HepG2 (cell line): ENCODE measurements around the gene MMP24OS. TPM values are rescaled to one million over a fixed set of nuclear protein-coding genes. Genes with fewer than 3 reads are reported as not detected.

Experiments
- EED ChIP-seq: sonication (generic); formaldehyde crosslinking; IDR thresholded peaks from 2 replicates; pipeline ENCODE4 v1.5.0; 2020; ENCODE audit warnings: mild to moderate bottlenecking, missing genetic modification reagents
- ERF ChIP-seq: IDR thresholded peaks from 2 replicates; pipeline ENCODE4 v1.6.1; 2018; ENCODE audit warnings: missing biosample characterization, missing genetic modification reagents
- GMEB1 ChIP-seq: sonication (generic); formaldehyde crosslinking; IDR thresholded peaks from 2 replicates; pipeline ENCODE4 v1.5.1; 2020; ENCODE audit warnings: missing genetic modification reagents, mild to moderate bottlenecking, borderline replicate concordance
- HDAC2 ChIP-seq: sonication (generic); formaldehyde crosslinking; IDR thresholded peaks from 2 replicates; pipeline ENCODE4 v1.4.0; 2020; ENCODE audit warnings: missing genetic modification reagents
- HOXA5 ChIP-seq: sonication (generic); formaldehyde crosslinking; IDR thresholded peaks from 2 replicates; pipeline ENCODE4 v1.4.0; 2020; ENCODE audit warnings: missing genetic modification reagents
- HOXD1 ChIP-seq: sonication (generic); formaldehyde crosslinking; IDR thresholded peaks from 2 replicates; pipeline ENCODE4 v1.5.0; 2020; ENCODE audit warnings: missing genetic modification reagents
- KDM4B ChIP-seq: sonication (generic); formaldehyde crosslinking; IDR thresholded peaks from 2 replicates; pipeline ENCODE4 v1.4.0; 2020; ENCODE audit warnings: missing genetic modification reagents
- MIER2 ChIP-seq: IDR thresholded peaks from 2 replicates; pipeline ENCODE4 v1.6.1; 2016; ENCODE audit warnings: missing biosample characterization, missing genetic modification reagents
- NCOR1 ChIP-seq: fragments of 200-600 bp; sonication (generic); IDR thresholded peaks from 2 replicates; pipeline ENCODE4 v1.7.0; 2017; ENCODE audit warnings: antibody characterized with exemption, low read length, borderline replicate concordance
- PAWR ChIP-seq: sonication (generic); formaldehyde crosslinking; IDR thresholded peaks from 2 replicates; pipeline ENCODE4 v1.4.0; 2020; ENCODE audit warnings: missing genetic modification reagents, mild to moderate bottlenecking, borderline replicate concordance
- PRMT3 ChIP-seq: sonication (generic); formaldehyde crosslinking; IDR thresholded peaks from 2 replicates; pipeline ENCODE4 v1.8.1; 2022; ENCODE audit warnings: low read depth, mild to moderate bottlenecking, moderate library complexity, missing genetic modification reagents, borderline replicate concordance
- RAD21 ChIP-seq: fragments of 450-650 bp; formaldehyde crosslinking; IDR thresholded peaks from 2 replicates; pipeline ENCODE4 v1.5.0; 2020; ENCODE audit warnings: mild to moderate bottlenecking
- SETDB1 ChIP-seq: sonication (generic); formaldehyde crosslinking; IDR thresholded peaks from 2 replicates; pipeline ENCODE4 v1.5.1; 2020; ENCODE audit warnings: missing genetic modification reagents, mild to moderate bottlenecking, borderline replicate concordance
- SPEN ChIP-seq: sonication (generic); formaldehyde crosslinking; IDR thresholded peaks from 2 replicates; pipeline ENCODE4 v1.5.1; 2020; ENCODE audit warnings: low read depth, mild to moderate bottlenecking, missing genetic modification reagents
- SRY ChIP-seq: sonication (generic); formaldehyde crosslinking; IDR thresholded peaks from 2 replicates; pipeline ENCODE4 v1.8.0; 2022; ENCODE audit warnings: mild to moderate bottlenecking, missing genetic modification reagents
- TARDBP ChIP-seq: sonication (generic); formaldehyde crosslinking; IDR thresholded peaks from 2 replicates; pipeline ENCODE4 v1.8.0; 2022; ENCODE audit warnings: mild to moderate bottlenecking, missing genetic modification reagents
- WIZ ChIP-seq: sonication (generic); formaldehyde crosslinking; IDR thresholded peaks from 2 replicates; pipeline ENCODE4 v1.5.1; 2020; ENCODE audit warnings: mild to moderate bottlenecking, missing genetic modification reagents
- ZGPAT ChIP-seq: IDR thresholded peaks from 2 replicates; pipeline ENCODE4 v1.6.1; 2016; ENCODE audit warnings: mild to moderate bottlenecking
- ZMYM2 ChIP-seq: sonication (generic); formaldehyde crosslinking; IDR thresholded peaks from 2 replicates; pipeline ENCODE4 v1.8.0; 2022; ENCODE audit warnings: mild to moderate bottlenecking, missing genetic modification reagents
- ZNF484 ChIP-seq: sonication (generic); formaldehyde crosslinking; IDR thresholded peaks from 2 replicates; pipeline ENCODE4 v1.5.1; 2020; ENCODE audit warnings: mild to moderate bottlenecking, low read depth, missing genetic modification reagents, borderline replicate concordance
- ZNF530 ChIP-seq: sonication (generic); formaldehyde crosslinking; IDR thresholded peaks from 2 replicates; pipeline ENCODE4 v1.5.0; 2020; ENCODE audit warnings: low read depth, mild to moderate bottlenecking, missing genetic modification reagents
- ZNF543 ChIP-seq: sonication (generic); formaldehyde crosslinking; IDR thresholded peaks from 2 replicates; pipeline ENCODE4 v1.4.0; 2020; ENCODE audit warnings: mild to moderate bottlenecking, missing genetic modification reagents
- ZZZ3 ChIP-seq: sonication (generic); formaldehyde crosslinking; IDR thresholded peaks from 2 replicates; pipeline ENCODE4 v1.4.0; 2020; ENCODE audit warnings: missing genetic modification reagents, mild to moderate bottlenecking, borderline replicate concordance
- polyA plus RNA-seq, 8 experiments: library from polyadenylated mRNA; depleted of rRNA in 3 of 8; stranded (reverse) in 7 of 8; unstranded in 1 of 8; fragments of >200 nt; fragmentation: Illumina TruSeq in 4 of 8; extraction: Trizol in 4 of 8; gene quantifications; 2 replicates each; pipeline versions ENCODE4 v1.2.1 to v1.2.3, GENCODE V29; 2011 to 2016; ENCODE audit warnings: low read depth in 4 of 8, missing spikeins in 1 of 8, mixed read lengths in 1 of 8; ENCODE audit not compliant: insufficient read depth in 1 of 8
- total RNA-seq, 5 experiments: library from RNA; depleted of rRNA; stranded (reverse); fragments of >200 nt; fragmentation: Illumina TruSeq; extraction: Trizol; gene quantifications; 2 replicates each; pipeline ENCODE4 v1.2.3, GENCODE V29; 2016; ENCODE audit warnings: low read depth in 1 of 5
- TF ChIP-seq, protein P1 (sequence below): sonication (generic); formaldehyde crosslinking; IDR thresholded peaks from 2 replicates; pipeline ENCODE4 v1.5.0; 2020; ENCODE audit warnings: missing genetic modification reagents
- TF ChIP-seq, protein P2 (sequence below): sonication (generic); formaldehyde crosslinking; IDR thresholded peaks from 2 replicates; pipeline ENCODE4 v1.5.0; 2020; ENCODE audit warnings: missing genetic modification reagents

The MMP24OS gene
- total and polyA plus RNA-seq, 2 of the 13 experiments (the other 11 are each of a cell fraction or from before 2014, with no cell fraction given), result 6.0 to 8.5 TPM

DNA sequence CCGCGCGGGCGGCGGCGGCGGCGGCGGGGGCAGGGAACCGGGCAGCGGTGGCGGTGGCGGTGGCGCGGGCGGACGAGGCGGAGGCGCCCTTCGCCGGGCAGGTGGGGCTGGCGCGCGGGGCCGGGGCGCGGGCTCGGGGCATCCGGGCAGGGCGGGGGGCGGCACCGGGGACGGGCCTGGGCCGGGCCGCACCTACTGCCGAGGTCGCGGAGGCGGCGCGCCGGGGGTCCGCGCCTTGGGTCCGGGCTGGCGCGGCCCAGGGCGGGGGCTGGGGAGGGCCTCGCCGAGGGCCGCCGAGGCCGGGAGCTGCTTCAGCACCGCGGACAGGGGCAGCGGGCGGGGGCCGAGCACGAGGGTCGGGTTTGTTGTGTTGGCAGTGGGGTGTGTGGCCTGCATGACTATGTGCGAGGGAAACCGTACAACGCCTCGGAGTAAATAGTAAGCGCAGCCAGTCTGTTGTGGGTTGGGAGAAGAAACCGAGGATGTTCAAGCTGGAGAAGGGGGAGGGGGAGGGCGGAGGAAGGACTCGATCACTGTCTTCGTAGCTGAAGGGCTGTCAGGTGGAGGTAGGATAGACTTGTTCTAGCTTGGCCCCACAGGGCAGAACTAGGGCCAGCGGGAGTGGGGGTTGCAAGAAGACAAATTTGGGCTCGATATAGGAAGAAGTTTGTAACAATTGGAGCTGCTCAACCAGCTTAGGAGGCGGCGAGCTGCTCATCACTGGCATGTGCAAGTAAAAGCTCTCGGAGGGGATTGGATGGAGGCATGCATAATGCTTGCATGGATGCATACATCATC lies 50.8 kb downstream of the MMP24OS start (continued):
- TF ChIP-seq HDAC2 (CRISPR knock-in tag) (peak; percentile 66), SPEN (CRISPR knock-in tag) (peak; percentile 77), ERF (CRISPR knock-in tag) (peak; percentile 98), KDM4B (CRISPR knock-in tag) (peak; percentile 93), ZNF484 (no peak), ZZZ3 (no peak; the same call in 1 of the 2 replicates), HOXD1 (CRISPR knock-in tag) (peak; percentile 97), PAWR (CRISPR knock-in tag) (0 out of 2 replicates have a peak, but pooled peaks have one; percentile 76), RAD21 (CRISPR knock-in tag) (0 out of 2 replicates have a peak, but pooled peaks have one; percentile 17), ZGPAT (CRISPR knock-in tag) (peak; percentile 70; the same call in 1 of the 2 replicates), NCOR1 (no peak), TARDBP (0 out of 2 replicates have a peak, but pooled peaks have one; percentile 26), ZNF530 (CRISPR knock-in tag) (peak; percentile 88; the same call in 1 of the 2 replicates), PRMT3 (CRISPR knock-in tag) (peak; percentile 80; the same call in 1 of the 2 replicates), SRY (CRISPR knock-in tag) (peak; percentile 99), ZNF543 (CRISPR knock-in tag) (peak; percentile 95), EED (peak; percentile 86; the same call in 1 of the 2 replicates), MIER2 (CRISPR knock-in tag) (peak; percentile 98), ZMYM2 (CRISPR knock-in tag) (no peak), WIZ (peak; percentile 98), HOXA5 (CRISPR knock-in tag) (peak; percentile 98), GMEB1 (no peak), SETDB1 (CRISPR knock-in tag) (no peak)
- TF ChIP-seq, protein P1, sequence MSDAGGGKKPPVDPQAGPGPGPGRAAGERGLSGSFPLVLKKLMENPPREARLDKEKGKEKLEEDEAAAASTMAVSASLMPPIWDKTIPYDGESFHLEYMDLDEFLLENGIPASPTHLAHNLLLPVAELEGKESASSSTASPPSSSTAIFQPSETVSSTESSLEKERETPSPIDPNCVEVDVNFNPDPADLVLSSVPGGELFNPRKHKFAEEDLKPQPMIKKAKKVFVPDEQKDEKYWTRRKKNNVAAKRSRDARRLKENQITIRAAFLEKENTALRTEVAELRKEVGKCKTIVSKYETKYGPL (CRISPR knock-in tag), result peak; percentile 92
- TF ChIP-seq, protein P2, sequence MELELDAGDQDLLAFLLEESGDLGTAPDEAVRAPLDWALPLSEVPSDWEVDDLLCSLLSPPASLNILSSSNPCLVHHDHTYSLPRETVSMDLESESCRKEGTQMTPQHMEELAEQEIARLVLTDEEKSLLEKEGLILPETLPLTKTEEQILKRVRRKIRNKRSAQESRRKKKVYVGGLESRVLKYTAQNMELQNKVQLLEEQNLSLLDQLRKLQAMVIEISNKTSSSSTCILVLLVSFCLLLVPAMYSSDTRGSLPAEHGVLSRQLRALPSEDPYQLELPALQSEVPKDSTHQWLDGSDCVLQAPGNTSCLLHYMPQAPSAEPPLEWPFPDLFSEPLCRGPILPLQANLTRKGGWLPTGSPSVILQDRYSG (CRISPR knock-in tag), result peak; percentile 99
